BJ (cell line): Measurements from ENCODE around the gene IL17RC. TPM values are rescaled to one million over a fixed set of nuclear protein-coding genes. Genes with fewer than 3 reads are reported as not detected.
A peak's percentile ranks its signal among the peaks of the same experiment; 100 is the strongest.

Experiments
- CTCF ChIA-PET: fragments of 350-600 bp; formaldehyde crosslinking; extraction: SDS; loops from one replicate; lab custom pipeline; 2021; ENCODE audit warnings: antibody characterized with exemption, inconsistent platforms; lab: Yijun Ruan, JAX
- POLR2A ChIA-PET: fragments of 300-600 bp; sonication (Branson Sonifier 250); formaldehyde crosslinking; extraction: SDS; loops from one replicate; lab custom pipeline; 2021; ENCODE audit warnings: antibody characterized with exemption; lab: Charles Lee
- DNase-seq: peaks from one replicate; pipeline ENCODE4 v3.0.0-alpha.2; 2011; ENCODE audit warnings: low read depth
- H3K27me3 ChIP-seq: 2 replicates; pipeline ENCODE4 v1.6.0; 2011; ENCODE audit warnings: low read length; ENCODE audit not compliant: control insufficient read depth, insufficient read depth
- H3K36me3 ChIP-seq: 2 replicates; pipeline ENCODE4 v1.5.1; 2011; ENCODE audit warnings: low read length; ENCODE audit not compliant: control insufficient read depth, insufficient read depth
- H3K4me3 ChIP-seq: 2 replicates; pipeline ENCODE4 v1.5.1; 2011; ENCODE audit warnings: low read depth, mild to moderate bottlenecking, control low read depth, low read length
- CTCF ChIP-seq: IDR thresholded peaks from 2 replicates; pipeline ENCODE4 v1.5.1; 2011; ENCODE audit warnings: low read depth, mild to moderate bottlenecking, control low read depth, inconsistent platforms, low read length, moderate library complexity; ENCODE audit not compliant: insufficient read depth
- polyA plus RNA-seq: library from polyadenylated mRNA; depleted of rRNA; stranded (reverse); fragments of >200 nt; gene quantifications from 2 replicates; pipeline ENCODE4 v1.2.3, GENCODE V29; 2011

The IL17RC gene
- polyA plus RNA-seq, 1 experiment: 28.1 TPM

DNA sequence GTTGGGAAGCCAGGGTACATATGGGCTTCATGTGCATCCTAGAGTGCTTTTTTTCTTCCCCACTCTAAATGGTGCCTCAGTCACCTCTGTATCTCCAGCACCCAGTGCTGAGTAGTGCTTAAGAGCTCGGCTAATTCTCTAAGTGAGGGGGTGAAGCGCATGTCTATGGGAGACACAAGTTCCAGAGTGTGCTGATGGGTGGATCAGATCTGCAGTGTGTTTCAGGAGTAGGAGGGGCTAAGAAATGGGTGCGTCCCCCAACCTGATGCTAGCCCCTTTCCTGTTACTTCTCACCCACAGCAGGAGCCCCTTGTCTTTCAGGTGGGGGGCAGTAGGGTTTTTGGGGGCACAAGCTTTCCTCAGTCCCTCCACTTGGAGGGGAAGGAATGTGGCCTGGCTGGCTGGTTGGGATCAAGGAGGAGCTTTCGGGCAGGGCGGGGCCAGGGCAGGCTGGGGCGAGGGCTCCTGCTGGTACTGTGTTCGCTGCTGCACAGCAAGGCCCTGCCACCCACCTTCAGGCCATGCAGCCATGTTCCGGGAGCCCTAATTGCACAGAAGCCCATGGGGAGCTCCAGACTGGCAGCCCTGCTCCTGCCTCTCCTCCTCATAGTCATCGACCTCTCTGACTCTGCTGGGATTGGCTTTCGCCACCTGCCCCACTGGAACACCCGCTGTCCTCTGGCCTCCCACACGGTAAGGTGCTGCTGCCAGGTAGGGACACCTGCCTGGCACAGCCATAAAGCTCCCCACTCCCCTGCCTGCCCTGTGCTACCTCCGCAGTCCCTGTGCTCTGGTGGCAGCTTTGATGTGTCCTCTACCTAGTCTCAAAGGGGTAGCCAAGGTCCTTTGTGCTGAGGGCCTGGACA is 14.3 kb upstream of the IL17RC start, which contains the start of gene IL17RE:
Gene IL17RE, plus strand, starts transcription at position 477 of the 866 bp plus-strand sequence. Its CDS starts 85 bp downstream, at position 562.
- TF ChIP-seq CTCF: no peak
- no peak for DNase-seq
- no peaks in the 10 kb centered on the region for H3K27me3 ChIP-seq
- H3K4me3 ChIP-seq: peak within 1 kb of the TSS; percentile 13
- peaks cover 3% of the 10 kb centered on the region; the same call in 1 of the 2 replicates for H3K36me3 ChIP-seq
- POLR2A ChIA-PET: interaction anchor here (0.5 to 1.1 kb wide), 2 partner anchors 8 to 416 kb away, joined by 3 to 18 read pairs; no protein-coding TSS in a partner anchor
- CTCF ChIA-PET: interaction anchor here (1.1 to 3.3 kb wide), 5 partner anchors 9 to 14 kb away, joined by 3 to 12 read pairs (median 5); no protein-coding TSS in a partner anchor

- H3K27me3 ChIP-seq: no peaks in the 10 kb centered on the region
- peaks cover 3% of the 10 kb centered on the region; the same call in 1 of the 2 replicates for H3K36me3 ChIP-seq
- no peak for TF ChIP-seq CTCF
- ChIA-PET POLR2A (interaction anchor here (1.1 kb wide), 1 partner anchor 9 kb away, joined by 18 read pairs; no protein-coding TSS in a partner anchor), CTCF (interaction anchor here (1.1 to 3.3 kb wide), 5 partner anchors 9 to 39 kb away, joined by 3 to 12 read pairs (median 5); no protein-coding TSS in a partner anchor)
- no peak for DNase-seq
- peak overlapping the region; percentile 13 for H3K4me3 ChIP-seq
Measured at GRCh38 chr3:9903238-9903624, 13.7 kb upstream of the IL17RC start.

- no peak for TF ChIP-seq CTCF
- no peaks in the 10 kb centered on the region for H3K27me3 ChIP-seq
- CTCF ChIA-PET: interaction anchor here (1.4 to 3.3 kb wide), 2 partner anchors 10 to 39 kb away, joined by 3 to 12 read pairs; no protein-coding TSS in a partner anchor
- no peak overlapping the region for H3K4me3 ChIP-seq
- POLR2A ChIA-PET: interaction anchor here (0.6 kb wide), 1 partner anchor 263 kb away, joined by 3 read pairs; no protein-coding TSS in a partner anchor
- DNase-seq: no peak
- peaks cover 3% of the 10 kb centered on the region; the same call in 1 of the 2 replicates for H3K36me3 ChIP-seq
Measured at GRCh38 chr3:9903904-9904303, 13.0 kb upstream of the IL17RC start.

- H3K27me3 ChIP-seq: no peaks in the 10 kb centered on the region
- no peak overlapping the region for H3K4me3 ChIP-seq
- no peak for DNase-seq
- TF ChIP-seq CTCF: no peak
- ChIA-PET POLR2A (no interaction called here), CTCF (interaction anchor here (1.2 kb wide), 1 partner anchor 42 kb away, joined by 3 read pairs; no protein-coding TSS in a partner anchor)
- H3K36me3 ChIP-seq: peaks cover 3% of the 10 kb centered on the region; the same call in 1 of the 2 replicates
Measured at GRCh38 chr3:9906480-9906879, 10.4 kb upstream of the IL17RC start.

DNA sequence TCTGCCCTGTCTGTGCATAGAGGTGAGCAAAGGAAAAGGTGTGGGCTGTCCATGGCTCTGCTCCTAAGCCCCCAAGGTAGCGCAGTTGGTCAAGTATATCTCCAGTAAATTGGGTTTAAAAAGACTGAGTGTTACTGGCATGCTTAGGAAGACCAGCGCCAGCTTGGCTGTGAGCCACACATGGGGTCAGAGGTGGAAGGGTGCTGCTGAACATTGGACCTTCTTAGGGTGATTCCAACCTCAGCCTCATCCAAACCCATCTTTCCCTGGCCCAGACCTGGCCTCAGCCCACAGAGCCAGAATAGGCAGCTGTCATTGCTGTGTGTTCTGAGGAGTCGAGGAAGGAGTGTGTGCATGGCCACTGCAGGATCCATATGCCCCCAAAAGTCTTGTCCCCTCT is 8.6 kb upstream of the IL17RC start:
- POLR2A ChIA-PET: no interaction called here

More for the DNA sequence above, 8.6 kb upstream of the IL17RC start:
- Histone ChIP-seq H3K4me3 (no peak overlapping the region), H3K27me3 (no peaks in the 10 kb centered on the region), H3K36me3 (peaks cover 3% of the 10 kb centered on the region; the same call in 1 of the 2 replicates)
- no peak for DNase-seq
- CTCF ChIA-PET: no interaction called here
- TF ChIP-seq CTCF: no peak
